IMR-90 (cell line): Measurements from ENCODE around the gene UBE2G1. TPM values are rescaled to one million over a fixed set of nuclear protein-coding genes. Genes with fewer than 3 reads are reported as not detected.

Experiments
- ATAC-seq: fragments of 200-7000 bp; cut with Tn5 transposase; 2 replicates; pipeline ENCODE4 v1.9.1; 2020; ENCODE audit warnings: low read depth, mild to moderate bottlenecking, moderate library complexity
- Bru-seq: library from RNA; stranded (reverse); fragments of 400-500 nt; gene quantifications from one replicate; lab custom pipeline; 2021; lab: Mats Ljungman, UMichigan
- BruChase-seq, 2 experiments: library from RNA; stranded (reverse); fragments of 400-500 nt; gene quantifications; one replicate each; lab custom pipeline; 2021; lab: Mats Ljungman, UMichigan
- BruUV-seq: library from RNA; stranded (reverse); fragments of 400-500 nt; replicated peaks from 2 replicates; lab custom pipeline; 2021; lab: Mats Ljungman, UMichigan
- CTCF ChIA-PET: fragments of 300-600 bp; formaldehyde crosslinking; extraction: SDS; loops from one replicate; lab custom pipeline; 2021; ENCODE audit warnings: antibody characterized with exemption; lab: Yijun Ruan, JAX
- POLR2A ChIA-PET: fragments of 300-600 bp; sonication (Branson Sonifier 250); formaldehyde crosslinking; loops from one replicate; lab custom pipeline; 2022; ENCODE audit warnings: antibody characterized with exemption; ENCODE audit not compliant: unreplicated experiment; lab: Charles Lee
- DNase-seq: peaks from one replicate; pipeline ENCODE4 v3.0.0; 2013
- H2AFZ ChIP-seq: replicated peaks from 2 replicates; pipeline ENCODE3; 2013; ENCODE audit warnings: low read length, mild to moderate bottlenecking; ENCODE audit not compliant: poor library complexity
- H2AK5ac ChIP-seq: 2 replicates; pipeline ENCODE4 v1.6.1; 2013; ENCODE audit warnings: low read depth, low read length, inconsistent platforms
- H2AK9ac ChIP-seq: replicated peaks from 2 replicates; pipeline ENCODE3; 2013; ENCODE audit warnings: mild to moderate bottlenecking, low read depth, low read length, moderate library complexity; ENCODE audit not compliant: poor library complexity
- H2BK120ac ChIP-seq: 2 replicates; pipeline ENCODE4 v1.6.1; 2013; ENCODE audit warnings: low read depth, low read length, inconsistent platforms
- H2BK15ac ChIP-seq: 3 replicates; pipeline ENCODE4 v1.6.1; 2013; ENCODE audit warnings: low read depth, low read length, inconsistent platforms
- H2BK20ac ChIP-seq: 2 replicates; pipeline ENCODE4 v1.6.1; 2013; ENCODE audit warnings: low read depth, mild to moderate bottlenecking, inconsistent platforms, low read length, moderate library complexity
- H2BK5ac ChIP-seq: 2 replicates; pipeline ENCODE4 v1.6.1; 2013; ENCODE audit warnings: mild to moderate bottlenecking, low read depth, low read length, inconsistent platforms; ENCODE audit not compliant: poor library complexity, severe bottlenecking
- H3K14ac ChIP-seq: replicated peaks from 2 replicates; pipeline ENCODE4 v1.6.1; 2013; ENCODE audit warnings: low read depth, low read length, inconsistent platforms
- H3K18ac ChIP-seq: 2 replicates; pipeline ENCODE4 v1.6.1; 2013; ENCODE audit warnings: low read depth, low read length, control low read depth
- H3K23ac ChIP-seq: 2 replicates; pipeline ENCODE4 v1.6.1; 2013; ENCODE audit warnings: low read depth, low read length, inconsistent platforms
- H3K27ac ChIP-seq: 2 replicates; pipeline ENCODE4 v1.5.1; 2013; ENCODE audit warnings: mild to moderate bottlenecking, control low read depth, low read length; ENCODE audit not compliant: insufficient read depth
- H3K27me3 ChIP-seq: 2 replicates; pipeline ENCODE4 v1.6.1; 2013; ENCODE audit warnings: low read length; ENCODE audit not compliant: control insufficient read depth, insufficient read depth
- H3K36me3 ChIP-seq: 2 replicates; pipeline ENCODE4 v1.6.1; 2013; ENCODE audit warnings: low read length, mixed read lengths; ENCODE audit not compliant: control insufficient read depth, insufficient read depth
- H3K4ac ChIP-seq: 2 replicates; pipeline ENCODE4 v1.6.1; 2013; ENCODE audit warnings: low read depth, low read length, inconsistent platforms
- H3K4me1 ChIP-seq: 2 replicates; pipeline ENCODE4 v1.6.1; 2013; ENCODE audit warnings: low read length, mixed read lengths; ENCODE audit not compliant: control insufficient read depth, insufficient read depth
- H3K4me2 ChIP-seq: 2 replicates; pipeline ENCODE4 v1.6.1; 2013; ENCODE audit warnings: low read depth, mild to moderate bottlenecking, control low read depth, low read length, moderate library complexity
- H3K4me3 ChIP-seq: 2 replicates; pipeline ENCODE4 v1.5.1; 2013; ENCODE audit warnings: low read depth, mild to moderate bottlenecking, control low read depth, low read length, moderate library complexity; ENCODE audit not compliant: insufficient read depth
- H3K56ac ChIP-seq: 2 replicates; pipeline ENCODE4 v1.6.1; 2013; ENCODE audit warnings: low read length, inconsistent platforms; ENCODE audit not compliant: insufficient read depth; ENCODE audit errors: extremely low read depth
- H3K79me1 ChIP-seq, 2 experiments: 2 replicates each; pipeline ENCODE4 v1.6.1; 2013; ENCODE audit warnings: low read length in 2 of 2, inconsistent platforms in 1 of 2, low read depth in 1 of 2
- H3K9ac ChIP-seq: 2 replicates; pipeline ENCODE4 v1.6.1; 2013; ENCODE audit warnings: low read depth, low read length, control low read depth
- H3K9me1 ChIP-seq: 2 replicates; pipeline ENCODE4 v1.6.1; 2013; ENCODE audit warnings: low read length, inconsistent platforms; ENCODE audit not compliant: insufficient read depth
- H3K9me3 ChIP-seq: 2 replicates; pipeline ENCODE4 v1.6.1; 2013; ENCODE audit warnings: low read length; ENCODE audit not compliant: control insufficient read depth, insufficient read depth
- H4K20me1 ChIP-seq: 2 replicates; pipeline ENCODE4 v1.6.1; 2013; ENCODE audit warnings: low read length, inconsistent platforms; ENCODE audit not compliant: insufficient read depth
- H4K5ac ChIP-seq: 2 replicates; pipeline ENCODE4 v1.6.1; 2013; ENCODE audit warnings: mild to moderate bottlenecking, low read depth, low read length, control low read depth
- H4K8ac ChIP-seq, 2 experiments: 2 replicates each; pipeline ENCODE4 v1.6.1; 2013; ENCODE audit warnings: low read depth in 2 of 2, low read length in 2 of 2, control low read depth in 1 of 2, inconsistent platforms in 1 of 2
- H4K91ac ChIP-seq: 2 replicates; pipeline ENCODE4 v1.6.1; 2013; ENCODE audit warnings: low read depth, low read length, inconsistent platforms; ENCODE audit not compliant: insufficient read depth
- BHLHE40 ChIP-seq: fragments of 150-350 bp; IDR thresholded peaks from 2 replicates; pipeline ENCODE4 v1.6.1; 2016; ENCODE audit warnings: mild to moderate bottlenecking, low read depth, low read length
- CEBPB ChIP-seq: IDR thresholded peaks from 2 replicates; pipeline ENCODE4 v1.6.1; 2012; ENCODE audit warnings: low read depth, low read length, improper control_type of control experiment
- CTCF ChIP-seq: conservative IDR thresholded peaks from 2 replicates; pipeline ENCODE4 v1.5.1; 2012; ENCODE audit warnings: mild to moderate bottlenecking, low read depth, low read length, improper control_type of control experiment
- ELK1 ChIP-seq: fragments of 150-350 bp; IDR thresholded peaks from 2 replicates; pipeline ENCODE4 v1.6.1; 2016; ENCODE audit warnings: low read depth, mild to moderate bottlenecking, low read length, moderate library complexity, borderline replicate concordance
- FOS ChIP-seq: fragments of 150-350 bp; IDR thresholded peaks from 2 replicates; pipeline ENCODE4 v1.6.1; 2016; ENCODE audit warnings: low read depth, low read length
- MXI1 ChIP-seq: IDR thresholded peaks from 2 replicates; pipeline ENCODE4 v1.6.1; 2012; ENCODE audit warnings: low read depth, mild to moderate bottlenecking, low read length, moderate library complexity, borderline replicate concordance
- RAD21 ChIP-seq: IDR thresholded peaks from 2 replicates; pipeline ENCODE4 v1.6.1; 2012; ENCODE audit warnings: low read length, improper control_type of control experiment
- RCOR1 ChIP-seq: IDR thresholded peaks from 2 replicates; pipeline ENCODE4 v1.6.1; 2012; ENCODE audit warnings: mild to moderate bottlenecking, low read length, improper control_type of control experiment; ENCODE audit not compliant: insufficient replicate concordance
- RFX5 ChIP-seq: IDR thresholded peaks from 2 replicates; pipeline ENCODE4 v1.8.0; 2012; ENCODE audit warnings: low read depth, mild to moderate bottlenecking, low read length, moderate library complexity
- USF2 ChIP-seq: fragments of 150-350 bp; IDR thresholded peaks from 2 replicates; pipeline ENCODE4 v1.6.1; 2017; ENCODE audit warnings: mild to moderate bottlenecking, antibody characterized with exemption, low read length, low read depth
- WGBS, 2 experiments: methylation state at CpG; one replicate each; pipeline versions ENCODE4 v1.1.5 to v1.1.7; 2013; ENCODE audit warnings: missing lambda C conversion rate in 2 of 2; ENCODE audit not compliant: insufficient read length in 1 of 2; ENCODE audit errors: extremely low coverage in 2 of 2; 5-methylcytosine and 5-hydroxymethylcytosine counted together
- dilution Hi-C: fragments of 300-500 bp; cut with HindIII; formaldehyde crosslinking; loops from one replicate; pipeline ENCODE4 v1.14.3; 2018; ENCODE audit warnings: low sequenced_read_pairs; ENCODE audit not compliant: unreplicated experiment
- in situ Hi-C: fragments of 300-500 bp; cut with MboI; formaldehyde crosslinking; loops from 3 replicates; pipeline ENCODE4 v1.14.3; 2019; ENCODE audit warnings: low sequenced_read_pairs, inconsistent platforms, mixed read lengths
- intact Hi-C: fragments of 100-400 bp; cut with micrococcal nuclease; formaldehyde crosslinking; loops from 2 replicates; pipeline ENCODE4 v1.10.0; 2022
- long read RNA-seq: library from polyadenylated mRNA; unstranded; transcript quantifications from one replicate; pipeline ENCODE4 v2.0.0, GENCODE V29; 2021; ENCODE audit not compliant: unreplicated experiment
- polyA plus RNA-seq, 3 experiments: library from polyadenylated mRNA; depleted of rRNA; stranded (reverse); fragments of >200 nt; gene quantifications; 2 replicates each; pipeline ENCODE4 v1.2.3, GENCODE V29; 2012; ENCODE audit warnings: low replicate concordance in 1 of 3
- total RNA-seq: library from RNA; depleted of rRNA; stranded (reverse); fragments of >200 nt; gene quantifications from 2 replicates; pipeline ENCODE4 v1.2.3, GENCODE V29; 2012; rRNA removed

The UBE2G1 gene
- 26.3 and 37.5 TPM in 2 replicates for total RNA-seq
- 26.6 and 28.9 TPM in 2 replicates for polyA plus RNA-seq (2012; rRNA removed)
- polyA plus RNA-seq (2012; cell fraction: cytosol; rRNA removed): 9.0 and 16.1 TPM in 2 replicates
- 8.5 and 16.7 TPM in 2 replicates for polyA plus RNA-seq (2012; cell fraction: nucleus; rRNA removed; ENCODE audit: low replicate concordance)
- Bru-seq, nascent RNA: percentile 90 among the genes with signal in this experiment
- percentile 93 among the genes with signal in this experiment for BruChase-seq, experiment 1, labeled RNA remaining after a 6-hour chase
- percentile 89 among the genes with signal in this experiment for BruChase-seq, experiment 2, labeled RNA remaining after a 2-hour chase
- long read RNA-seq, transcript UBE2G1-201 (6 exons, 3,974 nt): major isoform, 51 of 65 reads
- long read RNA-seq, partial matches to known transcripts: 1 of 65 reads
- long read RNA-seq, other reads (novel, unspliced or antisense): 9 of 65 reads

GRCh38 chr17:4366327-4367063 is at the start of gene UBE2G1:
Gene UBE2G1, minus strand, starts transcription at chr17:4366675. Its CDS starts 359 bp downstream, at chr17:4366316.
- intact Hi-C loops: loop anchor here (5.0 kb wide), 1 partner anchor 134 kb away; no protein-coding TSS in a partner anchor
- POLR2A ChIA-PET: no interaction called here
- Histone ChIP-seq H3K4ac (peak within 1 kb of the TSS; percentile 92), H3K27ac (peak within 1 kb of the TSS; percentile 65), H3K14ac (peak within 1 kb of the TSS; percentile 98), H4K5ac (peak within 1 kb of the TSS; percentile 99), H3K79me1 (peaks cover 0 to 17% of the 10 kb centered on the region in 2 experiments; a peak in 2 of 4 replicates), H2AK5ac (peak within 1 kb of the TSS; percentile 33), H3K9me1 (peaks cover 2% of the 10 kb centered on the region; the same call in 1 of the 2 replicates), H3K4me3 (peak within 1 kb of the TSS; percentile 71), H3K9ac (peak within 1 kb of the TSS; percentile 59), H2AFZ (peak within 1 kb of the TSS; percentile 96), H4K8ac (peak within 1 kb of the TSS; percentile 61 to 99), H2BK20ac (peak within 1 kb of the TSS; percentile 50; the same call in 1 of the 2 replicates), H3K9me3 (no peaks in the 10 kb centered on the region), H3K36me3 (no peaks in the 10 kb centered on the region), H3K4me2 (peak within 1 kb of the TSS; percentile 95), H3K18ac (peak within 1 kb of the TSS; percentile 68), H3K23ac (peak within 1 kb of the TSS; percentile 77; the same call in 1 of the 2 replicates), H2AK9ac (peak within 1 kb of the TSS; percentile 99), H3K4me1 (peaks cover 3% of the 10 kb centered on the region; the same call in 1 of the 2 replicates), H2BK5ac (peak within 1 kb of the TSS; percentile 58), H2BK15ac (peak within 1 kb of the TSS; percentile 7; the same call in 1 of the 3 replicates), H4K91ac (peak within 1 kb of the TSS; percentile 43), H3K27me3 (no peaks in the 10 kb centered on the region), H4K20me1 (peaks cover 30% of the 10 kb centered on the region), H2BK120ac (peak within 1 kb of the TSS; percentile 78; the same call in 1 of the 2 replicates), H3K56ac (0 out of 2 replicates have a peak within 1 kb of the TSS, but pooled peaks have one; percentile 4)
- ATAC-seq (peak; percentile 92), DNase-seq (peak; percentile 95)
- WGBS, 2 experiments: 1% methylated on average over 22 of the region's 77 CpGs; no CpG with 5 or more reads in 1 of the 2 experiments
- no TSS peak for BruUV-seq
- CTCF ChIA-PET: interaction anchor here (0.8 kb wide), 1 partner anchor 151 kb away, joined by 3 read pairs; no protein-coding TSS in a partner anchor
- in situ Hi-C loops: no loop called here
- dilution Hi-C loops: no loop called here
- TF ChIP-seq ELK1 (no peak), BHLHE40 (no peak), RFX5 (no peak), USF2 (no peak), CEBPB (no peak), CTCF (0 out of 2 replicates have a peak, but pooled peaks have one; percentile 12), RCOR1 (no peak), RAD21 (peak; percentile 28; the same call in 1 of the 2 replicates), MXI1 (peak; percentile 70; the same call in 1 of the 2 replicates), FOS (no peak)
